ENCODE data around the gene SCYL2. TPM values are rescaled to one million over a fixed set of nuclear protein-coding genes. Genes with fewer than 3 reads are reported as not detected.
"Not testable (repeated sequence)": the region's sequence is repeated elsewhere in the genome, so short reads cannot be mapped to it uniquely, and the experiment has no call there.

SCYL2 gene
- total RNA-seq, 5 donors from 2014 or later (not counting 1 experiment from before 2014, with no cell fraction given), result 33.1 to 43.4 (median 36.7) TPM

- POLR2A ChIA-PET, result no interaction called here
- Mint-ChIP-seq H3K4me1 (no peaks in the 10 kb centered on the region), H3K27me3 (no peaks in the 10 kb centered on the region), H3K9me3 (no peaks in the 10 kb centered on the region), H3K27ac (no peak overlapping the region), H3K4me3 (no peak overlapping the region), H3K36me3 (peaks cover 12% of the 10 kb centered on the region)
- ATAC-seq (replicated peaks in 1 of 4) (no peak), DNase-seq (no peak)
- Histone ChIP-seq H3K4me3 (ENCODE audit: control insufficient read depth in 1 of 2, extremely low read depth in 1 of 2, low read length in 1 of 2) (no peak overlapping the region), H3K27ac (ENCODE audit: low read length) (no peak overlapping the region), H3K27me3 (replicated peaks in 1 of 2; ENCODE audit: control insufficient read depth in 2 of 2, extremely low read depth in 1 of 2, insufficient read depth in 2 of 2, low read length in 1 of 2) (no peaks in the 10 kb centered on the region), H3K9me3 (no peaks in the 10 kb centered on the region), H3K36me3 (ENCODE audit: control insufficient read depth in 2 of 2, extremely low read depth in 1 of 2, insufficient read depth in 1 of 2, low read length in 1 of 2) (peaks cover 0 to 9% of the 10 kb centered on the region in 2 donors), H3K4me1 (ENCODE audit: control insufficient read depth in 1 of 2, extremely low read depth in 1 of 2, insufficient read depth in 2 of 2, low read length in 2 of 2) (no peaks in the 10 kb centered on the region)
- WGBS (ENCODE audit: insufficient coverage), result 80% methylated on average over 1 of the region's 4 CpGs
- CTCF ChIA-PET, result interaction anchor here in 1 of 2 donors (0.5 kb wide), 1 partner anchor 216 kb away, joined by 7 read pairs; no protein-coding TSS in a partner anchor
These were observed 37.1 kb upstream of the SCYL2 start for GRCh38 chr12:100229876-100230275.

- H3K4me1 Mint-ChIP-seq; CTCF ChIA-PET; ATAC-seq (replicated peaks in 1 of 4); H3K36me3 ChIP-seq (ENCODE audit: control insufficient read depth in 2 of 2, extremely low read depth in 1 of 2, insufficient read depth in 1 of 2, low read length in 1 of 2); H3K4me1 ChIP-seq (ENCODE audit: control insufficient read depth in 1 of 2, extremely low read depth in 1 of 2, insufficient read depth in 2 of 2, low read length in 2 of 2); H3K27ac ChIP-seq (ENCODE audit: low read length); H3K27ac Mint-ChIP-seq; DNase-seq; H3K9me3 ChIP-seq; H3K4me3 Mint-ChIP-seq; H3K27me3 Mint-ChIP-seq; H3K36me3 Mint-ChIP-seq; H3K4me3 ChIP-seq (ENCODE audit: control insufficient read depth in 1 of 2, extremely low read depth in 1 of 2, low read length in 1 of 2); H3K27me3 ChIP-seq (replicated peaks in 1 of 2; ENCODE audit: control insufficient read depth in 2 of 2, extremely low read depth in 1 of 2, insufficient read depth in 2 of 2, low read length in 1 of 2); POLR2A ChIA-PET; H3K9me3 Mint-ChIP-seq: not testable (repeated sequence)
- WGBS (ENCODE audit: insufficient coverage), result 86% methylated on average over 1 of the region's 3 CpGs
These were observed 35.1 kb upstream of the SCYL2 start for GRCh38 chr12:100231873-100232272.

GRCh38 chr12:100234166-100234565 lies 32.8 kb upstream of the SCYL2 start:
- POLR2A ChIA-PET, result interaction anchor here (0.6 to 0.7 kb wide), 3 partner anchors 39 to 118 kb away, joined by 3 read pairs; no protein-coding TSS in a partner anchor
- Mint-ChIP-seq H3K36me3 (no peaks in the 10 kb centered on the region), H3K27ac (no peak overlapping the region), H3K4me3 (no peak overlapping the region), H3K27me3 (no peaks in the 10 kb centered on the region), H3K9me3 (no peaks in the 10 kb centered on the region), H3K4me1 (no peaks in the 10 kb centered on the region)
- H3K27ac ChIP-seq (ENCODE audit: low read length), result no peak overlapping the region
- no peaks in the 10 kb centered on the region for H3K4me1 ChIP-seq (ENCODE audit: control insufficient read depth in 1 of 2, extremely low read depth in 1 of 2, insufficient read depth in 2 of 2, low read length in 2 of 2)
- DNase-seq (no peak), ATAC-seq (replicated peaks in 1 of 4) (no peak)
- H3K36me3 ChIP-seq (ENCODE audit: control insufficient read depth in 2 of 2, extremely low read depth in 1 of 2, insufficient read depth in 1 of 2, low read length in 1 of 2), result no peaks in the 10 kb centered on the region
- no peak overlapping the region for H3K4me3 ChIP-seq (ENCODE audit: control insufficient read depth in 1 of 2, extremely low read depth in 1 of 2, low read length in 1 of 2)
- WGBS (ENCODE audit: insufficient coverage), result 87% methylated on average over 3 of the region's 3 CpGs
- CTCF ChIA-PET, result interaction anchor here (0.6 to 2.0 kb wide), 8 partner anchors 51 to 1657 kb away, joined by 3 to 13 read pairs (median 4); no protein-coding TSS in a partner anchor
- no peaks in the 10 kb centered on the region for H3K9me3 ChIP-seq
- no peaks in the 10 kb centered on the region for H3K27me3 ChIP-seq (replicated peaks in 1 of 2; ENCODE audit: control insufficient read depth in 2 of 2, extremely low read depth in 1 of 2, insufficient read depth in 2 of 2, low read length in 1 of 2)

GRCh38 chr12:100234591-100235304 lies 32.2 kb upstream of the SCYL2 start:
- Histone ChIP-seq H3K27ac (ENCODE audit: low read length) (no peak overlapping the region), H3K9me3 (no peaks in the 10 kb centered on the region), H3K36me3 (ENCODE audit: control insufficient read depth in 2 of 2, extremely low read depth in 1 of 2, insufficient read depth in 1 of 2, low read length in 1 of 2) (no peaks in the 10 kb centered on the region), H3K4me3 (ENCODE audit: control insufficient read depth in 1 of 2, extremely low read depth in 1 of 2, low read length in 1 of 2) (no peak overlapping the region), H3K4me1 (ENCODE audit: control insufficient read depth in 1 of 2, extremely low read depth in 1 of 2, insufficient read depth in 2 of 2, low read length in 2 of 2) (no peaks in the 10 kb centered on the region), H3K27me3 (replicated peaks in 1 of 2; ENCODE audit: control insufficient read depth in 2 of 2, extremely low read depth in 1 of 2, insufficient read depth in 2 of 2, low read length in 1 of 2) (no peaks in the 10 kb centered on the region)
- H3K36me3 Mint-ChIP-seq, result no peaks in the 10 kb centered on the region
- no peaks in the 10 kb centered on the region for H3K27me3 Mint-ChIP-seq
- no peak overlapping the region for H3K4me3 Mint-ChIP-seq
- no peaks in the 10 kb centered on the region for H3K4me1 Mint-ChIP-seq
- DNase-seq (peak in 1 of 35 experiments; percentile 52), ATAC-seq (replicated peaks in 1 of 4) (peak in 3 of 4 experiments; percentile 36 to 45 (median 37))
- CTCF ChIA-PET, result interaction anchor here (0.6 to 2.0 kb wide), 19 partner anchors 11 to 1199 kb away, joined by 3 to 13 read pairs (median 4); partner anchors contain the start of genes DEPDC4 (in 1 of the 2) and SCYL2 (in 1 of the 2)
- no peaks in the 10 kb centered on the region for H3K9me3 Mint-ChIP-seq
- WGBS (ENCODE audit: insufficient coverage), result no CpG with 5 or more reads among the region's 7 CpGs
- POLR2A ChIA-PET, result interaction anchor here in 1 of 2 donors (0.7 kb wide), 1 partner anchor 38 kb away, joined by 3 read pairs; no protein-coding TSS in a partner anchor
- no peak overlapping the region for H3K27ac Mint-ChIP-seq

- Mint-ChIP-seq H3K27ac (no peak overlapping the region), H3K9me3 (no peaks in the 10 kb centered on the region), H3K36me3 (no peaks in the 10 kb centered on the region), H3K4me3 (no peak overlapping the region), H3K4me1 (no peaks in the 10 kb centered on the region), H3K27me3 (no peaks in the 10 kb centered on the region)
- no peaks in the 10 kb centered on the region for H3K4me1 ChIP-seq (ENCODE audit: control insufficient read depth in 1 of 2, extremely low read depth in 1 of 2, insufficient read depth in 2 of 2, low read length in 2 of 2)
- H3K4me3 ChIP-seq (ENCODE audit: control insufficient read depth in 1 of 2, extremely low read depth in 1 of 2, low read length in 1 of 2), result no peak overlapping the region
- ATAC-seq (replicated peaks in 1 of 4), result no peak
- CTCF ChIA-PET, result no interaction called here
- H3K27ac ChIP-seq (ENCODE audit: low read length), result no peak overlapping the region
- H3K27me3 ChIP-seq (replicated peaks in 1 of 2; ENCODE audit: control insufficient read depth in 2 of 2, extremely low read depth in 1 of 2, insufficient read depth in 2 of 2, low read length in 1 of 2), result no peaks in the 10 kb centered on the region
- WGBS (ENCODE audit: insufficient coverage), result no CpG with 5 or more reads among the region's 3 CpGs
- no peak for DNase-seq
- no peaks in the 10 kb centered on the region for H3K36me3 ChIP-seq (ENCODE audit: control insufficient read depth in 2 of 2, extremely low read depth in 1 of 2, insufficient read depth in 1 of 2, low read length in 1 of 2)
- POLR2A ChIA-PET, result no interaction called here
- no peaks in the 10 kb centered on the region for H3K9me3 ChIP-seq
These were observed 28.2 kb upstream of the SCYL2 start for GRCh38 chr12:100238801-100239200.

- H3K9me3 Mint-ChIP-seq, result no peaks in the 10 kb centered on the region
- CTCF ChIA-PET, result no interaction called here
- POLR2A ChIA-PET, result no interaction called here
These were observed 27.4 kb upstream of the SCYL2 start for GRCh38 chr12:100239589-100239988.

More at GRCh38 chr12:100239589-100239988, 27.4 kb upstream of the SCYL2 start:
- Mint-ChIP-seq H3K4me3 (no peak overlapping the region), H3K4me1 (no peaks in the 10 kb centered on the region), H3K36me3 (no peaks in the 10 kb centered on the region), H3K27me3 (no peaks in the 10 kb centered on the region), H3K27ac (no peak overlapping the region)
- H3K27me3 ChIP-seq (replicated peaks in 1 of 2; ENCODE audit: control insufficient read depth in 2 of 2, extremely low read depth in 1 of 2, insufficient read depth in 2 of 2, low read length in 1 of 2), result no peaks in the 10 kb centered on the region
- H3K4me1 ChIP-seq (ENCODE audit: control insufficient read depth in 1 of 2, extremely low read depth in 1 of 2, insufficient read depth in 2 of 2, low read length in 2 of 2), result no peaks in the 10 kb centered on the region
- no peaks in the 10 kb centered on the region for H3K36me3 ChIP-seq (ENCODE audit: control insufficient read depth in 2 of 2, extremely low read depth in 1 of 2, insufficient read depth in 1 of 2, low read length in 1 of 2)
- H3K4me3 ChIP-seq (ENCODE audit: control insufficient read depth in 1 of 2, extremely low read depth in 1 of 2, low read length in 1 of 2), result no peak overlapping the region
- no peak overlapping the region for H3K27ac ChIP-seq (ENCODE audit: low read length)
- no peak for DNase-seq
- WGBS (ENCODE audit: insufficient coverage), result no CpG with 5 or more reads among the region's 1 CpG
- H3K9me3 ChIP-seq, result no peaks in the 10 kb centered on the region
- no peak for ATAC-seq (replicated peaks in 1 of 4)

Measured in T-cell (primary cell).